Body of pancreas (tissue), 4 donors: ENCODE measurements around the gene ZCCHC18.

Experiments used
- CTCF ChIP-seq, 7 experiments: fragments of 450-650 bp in 4 of 7; fragments of 200-600 bp in 3 of 7; sonication (generic) in 3 of 7; IDR thresholded peaks; one replicate each; pipeline ENCODE4 v1.5.1; 2016 to 2019; ENCODE audit warnings: antibody characterized with exemption in 7 of 7
- POLR2A ChIP-seq, 3 donors: fragments of 450-650 bp; IDR thresholded peaks; one replicate each; pipeline ENCODE4 v1.6.1; 2016; ENCODE audit warnings: antibody characterized with exemption in 3 of 3, mild to moderate bottlenecking in 2 of 3

DNA sequence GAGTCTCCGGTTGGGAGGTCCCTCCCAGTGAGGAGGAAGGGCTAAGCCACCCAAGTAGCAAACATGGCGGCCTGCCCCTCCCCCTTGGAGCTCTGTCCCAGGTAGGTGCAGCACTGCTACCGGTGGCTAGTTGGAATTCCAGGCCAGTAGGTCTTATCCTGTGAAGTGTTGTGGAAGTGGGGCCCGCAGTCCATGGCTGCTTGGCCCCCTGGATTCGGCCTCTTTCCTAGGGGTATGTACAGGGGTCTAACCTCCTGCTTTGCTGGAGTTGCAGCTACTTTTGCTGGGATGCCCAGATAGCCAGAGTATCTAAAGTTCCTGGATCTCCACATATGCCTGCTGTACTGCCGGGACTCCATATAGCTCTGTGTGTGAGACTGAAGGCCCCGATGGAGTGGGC lies 26.4 kb upstream of the ZCCHC18 start:
- TF ChIP-seq CTCF (IDR thresholded peaks at IDR 0.05), result no peak
- TF ChIP-seq POLR2A (IDR thresholded peaks at IDR 0.05), result no peak
